ENCODE measurements around the gene HRC.
"Not testable (repeated sequence)": the region's sequence is repeated elsewhere in the genome, so short reads cannot be mapped to it uniquely, and the experiment has no call there.

Gene HRC

DNA sequence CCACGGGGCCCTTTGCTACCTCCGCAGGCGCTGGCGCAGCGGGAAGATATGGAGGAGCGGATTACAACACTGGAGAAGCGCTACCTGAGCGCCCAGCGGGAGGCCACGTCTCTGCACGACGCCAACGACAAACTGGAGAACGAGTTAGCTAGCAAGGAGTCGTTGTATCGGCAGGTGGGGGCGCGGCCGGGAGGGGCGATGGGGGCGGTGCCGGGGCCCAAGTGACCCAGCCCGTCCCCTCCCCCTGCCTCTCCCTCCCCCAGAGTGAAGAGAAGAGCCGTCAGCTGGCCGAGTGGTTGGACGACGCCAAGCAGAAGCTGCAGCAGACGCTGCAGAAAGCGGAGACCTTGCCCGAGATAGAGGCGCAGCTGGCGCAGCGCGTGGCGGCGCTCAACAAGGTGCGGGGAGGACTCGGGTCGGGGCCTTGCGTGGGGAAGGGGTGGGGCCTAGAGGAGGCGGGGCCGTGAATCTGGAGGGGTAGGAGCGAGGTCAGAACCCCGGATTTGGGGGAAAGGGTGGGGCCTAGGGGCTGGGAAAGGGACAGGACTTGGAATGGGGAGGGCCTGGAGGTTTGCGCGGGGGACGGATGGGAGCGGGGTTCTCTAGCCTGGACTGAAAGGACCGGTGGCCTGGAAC lies 22.1 kb downstream of the HRC start:
- peak in 1 of 2 experiments; percentile 24 for DNase-seq

DNA sequence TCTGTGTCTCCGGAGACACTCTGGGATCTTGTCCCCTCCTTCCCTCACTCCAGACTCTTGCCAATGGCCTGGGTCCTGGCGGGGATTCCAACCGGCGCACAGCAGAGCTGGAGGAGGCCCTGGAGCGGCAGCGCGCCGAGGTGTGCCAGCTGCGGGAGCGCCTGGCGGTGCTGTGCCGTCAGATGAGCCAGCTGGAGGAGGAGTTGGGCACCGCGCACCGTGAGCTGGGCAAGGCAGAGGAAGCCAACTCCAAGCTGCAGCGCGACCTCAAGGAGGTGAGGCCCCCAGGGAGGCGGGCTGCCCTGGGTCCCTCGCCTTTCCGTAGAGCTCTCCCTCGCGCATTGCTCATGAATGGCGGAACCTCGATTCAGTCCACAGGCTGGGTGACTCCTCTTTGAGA lies 24.9 kb downstream of the HRC start:
- DNase-seq = no peak

DNA sequence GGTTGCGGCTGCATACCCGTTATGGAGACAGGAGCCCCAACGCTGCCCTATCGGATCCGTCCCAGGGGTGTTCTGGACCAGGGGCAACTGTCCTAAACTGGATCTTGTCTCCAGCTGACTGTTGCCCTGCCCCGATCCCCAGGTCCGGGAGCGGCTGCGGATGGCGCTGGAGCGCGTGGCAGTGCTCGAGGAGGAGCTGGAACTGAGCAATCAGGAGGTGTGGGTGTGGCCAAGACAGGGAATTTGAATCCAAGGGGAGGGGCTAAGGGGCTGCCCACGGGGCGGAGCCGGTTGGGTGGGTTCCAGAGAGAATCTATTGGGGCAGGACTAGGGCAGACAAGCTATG lies 26.0 kb downstream of the HRC start:
- no peak for DNase-seq

DNA sequence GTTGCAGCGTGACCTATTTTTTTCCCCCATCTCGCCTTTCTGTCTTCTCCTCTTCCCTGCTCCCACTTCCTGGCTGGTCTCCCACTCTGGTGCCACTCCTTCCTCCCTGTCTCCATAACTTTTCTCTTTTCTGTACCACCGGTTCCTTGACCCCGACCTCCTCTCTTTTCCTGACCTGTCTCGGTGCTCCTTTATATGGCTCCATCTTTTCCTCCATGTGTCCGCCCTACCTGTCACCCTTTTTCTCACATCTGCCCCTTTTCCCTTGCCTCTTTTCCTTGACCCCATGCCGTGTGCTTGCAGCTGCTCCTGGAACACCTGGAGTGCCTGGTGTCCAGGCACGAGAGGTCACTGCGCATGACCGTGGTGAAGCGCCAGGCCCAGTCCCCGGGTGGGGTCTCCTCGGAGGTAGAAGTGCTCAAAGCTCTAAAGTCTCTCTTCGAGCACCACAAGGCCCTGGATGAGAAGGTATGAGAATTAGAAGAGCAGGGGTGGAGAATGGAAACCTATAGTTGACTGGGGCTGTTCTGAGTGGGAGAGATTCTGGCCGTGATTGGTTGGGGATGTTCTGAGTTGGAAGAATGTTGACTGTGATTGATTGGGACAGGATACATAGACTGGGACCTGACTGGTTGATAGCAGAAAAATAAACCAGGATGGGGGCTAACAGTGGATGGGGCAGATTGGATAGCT lies 26.5 kb downstream of the HRC start:
- DNase-seq = no peak

DNA sequence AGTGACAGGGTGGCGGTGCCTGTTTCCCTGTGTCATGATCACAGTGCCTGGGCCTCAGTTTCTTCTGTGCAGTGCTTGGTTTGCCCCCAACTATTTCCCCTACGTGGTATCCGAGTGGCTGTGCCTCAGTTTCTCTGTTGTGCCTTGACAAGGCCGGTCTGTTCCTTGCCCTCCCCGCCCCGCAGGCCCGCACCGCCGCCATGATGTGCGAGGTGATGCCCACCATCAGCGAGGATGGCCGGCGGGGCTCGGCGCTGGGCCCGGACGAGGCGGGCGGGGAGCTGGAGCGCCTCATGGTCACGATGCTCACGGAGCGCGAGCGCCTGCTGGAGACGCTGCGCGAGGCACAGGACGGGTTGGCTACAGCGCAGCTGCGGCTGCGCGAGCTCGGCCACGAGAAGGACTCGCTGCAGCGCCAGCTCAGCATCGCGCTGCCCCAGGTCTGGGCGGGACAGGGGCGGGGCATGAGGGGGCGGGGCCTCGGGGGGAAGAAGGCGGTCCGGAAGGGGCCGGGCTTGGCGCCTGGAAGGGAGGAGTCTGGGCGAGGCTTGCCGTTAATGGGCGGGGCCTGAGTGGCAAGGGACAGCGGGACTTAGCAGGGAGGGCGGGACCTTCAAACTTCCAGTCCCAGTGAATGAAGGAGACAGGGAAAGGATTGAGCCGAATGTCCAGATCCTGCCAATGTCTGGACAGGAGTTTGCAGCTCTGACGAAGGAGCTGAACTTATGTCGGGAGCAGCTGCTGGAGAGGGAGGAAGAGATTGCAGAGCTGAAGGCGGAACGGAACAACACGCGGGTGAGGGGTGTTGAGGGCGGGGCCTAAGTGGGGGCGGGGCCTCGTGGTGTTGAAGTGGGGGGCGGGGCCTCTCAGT lies 27.3 kb downstream of the HRC start:
- peak; percentile 95 to 96 for DNase-seq

DNA sequence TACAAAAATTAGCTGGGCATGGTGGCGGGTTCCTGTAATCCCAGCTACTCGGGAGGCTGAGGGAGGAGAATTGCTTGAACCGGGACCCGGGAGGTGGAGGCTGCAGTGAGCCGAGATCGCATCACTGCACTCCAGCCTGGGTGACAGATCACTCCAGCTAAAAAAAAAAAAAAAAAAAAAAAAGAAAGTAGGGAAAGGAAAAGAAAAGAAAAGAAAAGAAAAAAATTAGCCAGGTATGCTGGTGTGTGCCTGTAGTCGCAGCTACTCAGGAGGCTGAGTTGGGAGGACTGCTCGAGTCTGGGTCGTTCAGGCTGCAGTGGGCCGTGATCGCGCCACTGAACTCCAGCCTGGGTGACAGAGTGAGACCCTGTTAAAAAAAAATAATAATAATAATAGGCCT lies 28.0 kb downstream of the HRC start:
- DNase-seq = not testable (repeated sequence)

DNA sequence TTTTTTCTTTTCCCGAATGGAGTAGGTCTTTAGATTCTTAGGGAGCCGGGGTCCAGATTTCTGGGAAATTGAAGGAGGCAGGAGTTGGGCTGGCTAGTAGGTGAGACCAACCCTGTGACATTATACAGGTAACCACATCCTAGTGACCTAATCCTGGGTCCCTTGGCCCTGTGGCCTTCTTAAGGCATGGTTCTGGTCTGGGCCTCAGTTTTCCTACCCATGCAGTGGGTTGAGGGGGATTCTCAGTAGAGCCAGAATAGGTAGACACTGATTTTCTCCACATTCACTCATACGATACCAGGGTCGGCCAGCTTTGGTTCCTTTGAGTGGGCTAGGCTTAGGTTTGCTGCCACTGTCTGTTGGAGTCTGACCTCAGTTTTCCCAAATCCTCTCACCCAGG lies 28.6 kb downstream of the HRC start:
- no peak for DNase-seq

DNA sequence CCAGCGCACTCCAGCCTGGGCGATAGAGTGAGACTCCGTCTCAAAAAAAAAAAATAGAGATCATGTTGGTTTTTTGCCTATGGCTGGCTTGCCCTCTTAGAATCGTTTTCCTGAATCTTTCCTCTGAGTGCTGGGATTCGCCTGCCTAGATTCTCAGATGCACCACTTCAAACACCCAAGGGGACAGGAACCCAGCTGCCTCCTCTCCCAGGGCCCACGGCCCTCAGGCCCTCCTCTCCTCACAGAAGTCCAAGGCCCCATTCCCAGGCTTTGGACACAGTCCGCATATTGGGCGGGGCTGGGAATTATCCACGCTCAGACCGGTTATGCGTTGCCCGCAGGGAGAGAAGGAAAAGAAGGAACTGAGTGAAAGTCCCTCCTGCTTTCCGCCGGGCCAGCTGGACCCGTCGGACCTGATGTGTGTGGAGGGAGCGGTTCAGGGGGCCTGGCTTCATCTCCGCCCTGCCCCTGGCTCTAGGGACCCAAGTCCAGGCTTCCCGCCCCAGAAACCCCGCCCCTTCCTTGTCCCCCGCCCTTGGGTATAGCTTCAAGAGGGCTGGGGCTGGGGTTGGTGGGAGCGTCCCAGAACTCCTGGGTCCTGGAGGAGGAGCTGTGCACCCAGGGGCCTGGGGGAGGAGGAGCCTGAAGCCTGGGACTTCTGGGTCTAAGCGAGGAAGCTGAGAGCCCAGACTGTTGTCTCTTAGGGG lies 30.0 kb downstream of the HRC start:
- no peak for DNase-seq

- not testable (repeated sequence) for DNase-seq
Observed at GRCh38 chr19:49123285-49123684, 31.9 kb downstream of the HRC start.

GRCh38 chr19:49121841-49122240 lies 33.4 kb downstream of the HRC start:
- not testable (repeated sequence) for DNase-seq

GRCh38 chr19:49120868-49121267 lies 34.3 kb downstream of the HRC start:
- DNase-seq = no peak

DNA sequence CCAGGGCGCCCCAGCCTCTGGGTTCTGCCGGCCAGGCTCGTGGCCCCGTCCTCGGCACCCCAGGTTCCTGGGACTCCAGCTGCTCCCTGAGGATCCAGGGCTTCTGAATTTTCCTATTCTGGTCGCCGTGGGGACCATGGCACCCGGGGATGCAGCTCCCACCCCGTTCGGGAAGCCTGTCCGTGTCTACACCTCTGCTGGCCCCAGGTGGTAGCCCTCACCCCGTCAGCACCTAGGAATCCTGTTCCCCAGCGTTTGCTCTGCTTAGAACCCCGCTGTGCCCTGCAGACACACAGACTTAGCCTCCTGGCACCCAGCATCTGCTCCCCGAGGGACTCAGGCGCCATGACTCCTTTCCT lies 34.9 kb downstream of the HRC start:
- DNase-seq = no peak

- DNase-seq = peak in 1 of 2 experiments; percentile 30
Observed at GRCh38 chr19:49119411-49120324, 35.5 kb downstream of the HRC start, which contains the start of gene PPFIA3. TSS of gene PPFIA3 (plus strand) at chr19:49119544. CDS start at chr19:49127874, 8,330 bp downstream.

- peak; percentile 94 to 95 for DNase-seq
Observed at GRCh38 chr19:49118565-49119410, 36.4 kb downstream of the HRC start, which contains the start of gene C19orf73. TSS of gene C19orf73 (minus strand) at chr19:49119143. CDS start at chr19:49119022, 121 bp downstream.

GRCh38 chr19:49117677-49118564 lies 37.3 kb downstream of the HRC start:
- no peak for DNase-seq

DNA sequence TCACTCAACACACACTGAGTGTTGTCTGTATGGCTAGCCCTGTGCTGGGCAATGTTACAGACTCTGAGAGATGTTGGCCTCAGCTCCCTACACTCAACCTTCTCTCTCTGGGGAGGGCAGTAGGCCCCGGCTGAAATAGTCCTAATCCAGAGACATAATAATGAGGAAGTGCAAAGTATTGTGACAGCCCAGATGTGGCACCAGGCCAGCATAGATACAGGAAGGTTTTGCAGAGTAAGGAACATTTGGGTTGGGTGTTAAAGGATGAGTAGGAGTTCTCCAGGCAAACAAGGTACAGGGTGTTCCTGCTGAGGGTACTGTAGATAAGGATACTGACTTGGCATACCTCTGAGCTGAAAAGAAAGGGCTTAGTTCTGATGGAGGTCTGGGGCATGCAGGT lies 38.7 kb downstream of the HRC start:
- no peak for DNase-seq

DNA sequence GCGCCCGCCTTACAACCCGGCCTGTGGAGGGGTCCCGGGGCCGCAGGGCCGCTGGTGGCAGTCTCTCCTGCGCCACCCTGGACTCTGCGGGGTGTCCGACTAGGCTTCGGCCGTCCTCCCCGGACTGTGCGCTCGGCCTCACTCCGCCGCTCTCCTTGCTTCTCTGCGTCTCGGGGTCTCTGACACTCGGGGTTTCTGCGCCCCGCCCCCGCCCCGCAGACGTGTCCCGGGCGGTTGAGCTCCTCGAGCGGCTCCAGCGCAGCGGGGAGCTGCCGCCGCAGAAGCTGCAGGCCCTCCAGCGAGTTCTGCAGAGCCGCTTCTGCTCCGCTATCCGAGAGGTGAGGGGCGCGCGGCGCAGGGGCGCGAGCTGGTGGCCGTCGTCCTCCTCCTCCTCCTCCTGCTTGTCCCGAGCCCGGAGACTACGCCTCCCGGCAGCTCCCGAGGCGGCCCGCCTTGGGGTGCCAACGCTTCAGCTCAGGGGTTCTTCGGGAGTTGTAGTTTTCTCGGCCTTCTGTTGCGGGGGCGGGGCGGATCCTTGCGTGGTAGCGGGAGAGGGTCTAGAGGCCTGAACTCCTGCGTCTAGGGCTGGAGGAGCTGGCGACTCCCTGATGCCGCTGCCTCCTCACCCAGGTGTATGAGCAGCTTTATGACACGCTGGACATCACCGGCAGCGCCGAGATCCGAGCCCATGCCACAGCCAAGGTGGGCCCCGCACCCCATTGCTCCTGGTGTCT lies 40.4 kb downstream of the HRC start:
- DNase-seq = peak; percentile 58 to 68

GRCh38 chr19:49113762-49114629 lies 41.2 kb downstream of the HRC start, which contains the start of gene LIN7B:
TSS of gene LIN7B (plus strand) at chr19:49114370. CDS start at chr19:49114405, 35 bp downstream.
- peak; percentile 64 to 72 for DNase-seq

Measured in activated CD4-positive, alpha-beta T cell treated with anti-CD3 and anti-CD28 coated beads, Interleukin-2, amount 50 U/mL, for 48 hours (primary cell).